GM18502 (cell line): ENCODE results near the gene NFKB1.
"Not testable (repeated sequence)": the region's sequence is repeated elsewhere in the genome, so short reads cannot be mapped to it uniquely, and the experiment has no call there.

Source experiments
- ATAC-seq: cut with Tn5 transposase; IDR thresholded peaks from one replicate; pipeline ENCODE4 v1.9.1; 2021; ENCODE audit warnings: mild to moderate bottlenecking; ENCODE audit not compliant: unreplicated experiment, poor library complexity

Gene NFKB1

DNA sequence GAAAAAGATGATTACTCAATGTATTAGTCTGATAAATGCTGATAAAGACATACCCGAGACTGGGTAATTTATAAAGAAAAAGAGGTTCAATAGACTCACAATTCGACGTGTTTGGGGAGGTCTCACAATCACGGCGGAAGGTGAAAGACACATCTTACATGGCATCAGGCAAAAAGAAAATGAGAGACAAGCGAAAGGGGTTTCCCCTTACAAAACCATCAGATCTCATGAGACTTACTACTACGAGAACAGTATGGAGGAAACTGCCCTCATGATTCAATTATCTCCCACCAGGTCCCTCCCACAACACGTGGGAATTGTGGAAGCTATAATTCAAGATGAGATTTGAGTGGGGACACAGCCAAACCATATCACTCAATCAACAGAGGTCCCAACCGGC, 117.9 kb downstream of the NFKB1 start:
- not testable (repeated sequence) for ATAC-seq

GRCh38 chr4:102619776-102620631, 118.8 kb downstream of the NFKB1 start:
- peak; percentile 25 for ATAC-seq

DNA sequence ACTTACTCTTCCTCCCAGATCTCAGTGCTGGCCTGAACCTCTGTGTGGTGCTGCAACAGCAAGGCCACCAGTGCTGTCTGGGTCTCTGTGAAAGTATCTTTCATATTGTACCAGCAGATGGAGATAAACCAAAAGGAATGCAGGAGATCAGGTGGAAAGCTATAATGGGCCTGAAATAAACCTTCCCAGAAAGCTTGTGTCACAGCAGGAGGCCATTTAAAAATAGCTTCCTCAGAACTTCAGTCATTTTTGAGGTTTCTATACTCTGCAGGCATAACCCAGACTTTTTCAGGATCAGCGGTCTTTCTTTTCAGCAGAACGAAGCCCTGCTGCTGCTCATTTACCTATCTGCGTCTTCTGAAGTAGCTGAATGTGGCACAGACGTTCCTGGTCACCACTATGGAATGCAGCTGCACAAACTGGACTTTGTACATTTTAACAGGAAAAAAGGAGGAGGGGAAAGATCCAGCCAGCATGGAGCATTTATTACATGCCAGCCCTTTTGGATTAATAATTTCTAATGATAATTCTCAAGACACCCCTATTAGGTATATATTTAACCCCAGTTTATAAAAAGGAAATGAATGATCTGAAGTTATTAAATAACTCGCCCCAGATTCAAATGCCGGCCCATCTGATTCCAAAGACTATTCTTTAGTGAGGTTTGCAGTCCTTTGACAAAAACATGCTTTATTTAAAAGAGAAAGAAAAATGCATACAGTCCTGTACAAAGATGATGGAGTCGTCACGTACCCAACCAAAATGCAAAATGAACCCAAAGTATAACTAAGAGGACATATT, 119.7 kb downstream of the NFKB1 start:
- ATAC-seq, result peak; percentile 64

DNA sequence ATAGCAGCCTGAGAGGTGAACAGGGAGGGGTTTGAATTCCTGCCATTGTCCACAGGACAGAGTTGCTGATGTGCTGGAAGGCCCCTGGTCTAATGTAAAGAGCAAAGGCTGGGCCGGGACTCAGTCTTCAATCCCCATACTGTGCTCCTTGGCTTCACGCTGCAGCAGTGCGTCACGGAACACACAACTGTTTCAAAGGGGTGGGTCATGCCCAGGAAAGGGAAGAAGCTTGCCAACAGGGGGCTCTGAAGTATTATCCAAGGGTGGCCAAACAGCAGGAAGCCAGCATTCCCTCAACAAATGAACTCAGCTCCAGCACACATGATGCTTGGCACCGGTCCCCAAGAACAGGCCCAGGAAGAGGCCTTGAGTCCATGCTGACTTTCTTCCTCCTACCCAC, 122.5 kb downstream of the NFKB1 start:
- no peak for ATAC-seq

- ATAC-seq, result no peak
Observed at GRCh38 chr4:102624505-102624904, 123.3 kb downstream of the NFKB1 start.

DNA sequence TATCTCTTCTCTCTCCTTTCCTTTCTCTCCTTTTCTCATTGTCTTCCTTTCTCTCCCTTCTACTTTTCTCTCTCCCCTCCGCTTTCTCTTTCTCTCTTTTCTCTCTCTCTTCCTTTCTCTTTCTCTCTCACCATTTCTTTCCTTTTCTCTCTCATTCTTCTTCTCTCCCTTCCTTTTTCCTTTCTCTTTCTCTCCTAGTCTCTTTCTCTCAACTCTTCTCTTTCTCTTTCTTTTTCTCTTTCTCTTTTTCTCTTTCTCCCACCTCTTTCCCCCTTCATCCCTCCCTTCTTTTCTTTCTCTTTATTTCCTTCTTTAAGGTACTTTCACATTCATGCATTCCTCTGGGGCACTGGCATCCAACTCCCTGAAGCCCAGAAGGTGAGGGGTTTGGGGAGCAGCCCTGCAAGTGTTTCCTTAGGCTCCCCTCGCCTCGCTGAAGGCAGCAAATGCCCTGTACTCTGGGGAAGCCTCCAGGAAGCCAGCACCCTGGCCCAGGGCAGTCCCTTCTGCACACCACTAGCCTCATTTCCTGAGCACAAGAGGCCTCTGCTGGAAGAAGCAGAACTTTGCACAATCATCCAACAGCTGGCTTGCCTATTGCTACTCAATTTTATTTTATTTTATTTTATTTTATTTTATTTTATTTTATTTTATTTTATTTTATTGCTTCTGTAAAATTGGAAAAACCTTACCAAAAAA, 124.2 kb downstream of the NFKB1 start:
- peak; percentile 85 for ATAC-seq

GRCh38 chr4:102627831-102628523, 126.8 kb downstream of the NFKB1 start:
- ATAC-seq, result peak; percentile 43

DNA sequence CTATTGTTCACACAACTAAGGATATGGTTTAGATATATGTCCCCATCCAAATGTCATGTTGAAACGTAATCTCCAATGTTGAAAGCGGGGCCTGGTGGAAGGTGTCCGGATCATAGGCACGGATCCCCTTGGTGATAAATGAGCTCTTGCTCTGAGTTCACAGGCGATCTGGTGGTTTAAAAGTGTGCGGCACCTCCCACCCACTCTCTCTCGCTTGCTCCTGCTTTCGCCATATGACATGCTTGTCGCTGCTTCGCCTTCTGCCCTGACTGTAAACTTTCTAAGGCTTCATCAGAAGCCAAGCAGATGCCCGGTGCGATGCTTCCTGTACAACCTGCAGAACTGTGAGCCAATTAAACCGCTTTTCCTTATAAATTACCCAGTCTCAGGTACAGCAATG, 128.5 kb downstream of the NFKB1 start:
- ATAC-seq, result no peak

GRCh38 chr4:102631616-102632015, 130.5 kb downstream of the NFKB1 start:
- ATAC-seq, result no peak

DNA sequence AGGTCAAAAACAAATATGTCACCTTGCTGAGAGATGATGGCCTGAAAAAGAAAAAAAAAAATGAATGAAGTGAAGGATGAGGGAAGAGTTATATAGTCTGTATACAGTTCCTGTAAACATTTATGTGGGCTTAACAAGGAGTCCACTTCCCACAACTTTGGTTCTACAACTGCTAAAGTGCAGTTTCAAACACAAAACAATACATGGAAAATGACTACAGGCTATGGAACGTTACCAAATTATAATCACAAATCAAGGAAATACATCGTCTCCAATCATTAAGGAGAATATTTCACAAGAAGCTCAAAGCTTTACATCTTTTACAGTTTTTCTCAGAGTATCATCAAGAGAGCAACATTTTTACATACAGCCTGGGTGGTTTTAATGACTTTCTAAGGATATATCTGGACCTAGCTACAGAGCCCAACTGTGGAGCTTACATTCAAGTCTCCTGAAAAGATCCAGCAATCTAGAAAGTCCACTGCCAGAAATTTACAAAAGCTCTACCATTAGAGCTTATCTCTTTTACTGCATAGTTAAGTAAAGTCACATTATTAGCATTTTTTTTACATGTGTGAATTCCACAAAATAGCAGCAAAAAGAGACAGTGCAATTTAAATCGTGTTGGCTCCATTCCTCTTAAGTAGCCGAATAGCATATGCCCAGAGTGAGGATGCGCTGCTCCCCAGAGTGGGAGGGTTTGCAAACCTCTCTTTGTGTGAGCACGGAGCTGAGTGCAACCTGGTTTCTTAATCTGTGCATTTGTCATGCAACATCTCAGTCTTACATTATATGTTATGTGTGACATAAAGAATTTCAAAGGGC, 131.3 kb downstream of the NFKB1 start:
- no peak for ATAC-seq

DNA sequence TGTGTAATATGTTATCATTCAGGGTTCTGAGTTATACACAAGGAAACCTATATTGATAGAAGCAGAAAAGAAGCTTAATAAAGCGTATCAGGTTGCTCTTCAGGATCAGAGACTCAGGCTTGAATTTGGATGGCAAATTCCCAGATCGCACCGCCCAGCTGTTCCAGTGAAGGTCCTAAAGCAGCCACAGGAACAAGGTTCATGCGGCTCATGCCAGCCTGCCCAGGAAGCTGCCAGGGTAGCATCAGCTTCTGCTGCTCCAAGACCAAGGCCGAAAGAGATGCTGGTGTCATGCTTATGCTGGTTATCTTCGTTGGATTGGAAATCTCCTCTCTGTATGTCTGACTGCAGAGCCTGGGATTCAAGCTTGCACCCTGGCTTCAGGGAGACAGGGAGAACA, 131.9 kb downstream of the NFKB1 start:
- ATAC-seq, result no peak

DNA sequence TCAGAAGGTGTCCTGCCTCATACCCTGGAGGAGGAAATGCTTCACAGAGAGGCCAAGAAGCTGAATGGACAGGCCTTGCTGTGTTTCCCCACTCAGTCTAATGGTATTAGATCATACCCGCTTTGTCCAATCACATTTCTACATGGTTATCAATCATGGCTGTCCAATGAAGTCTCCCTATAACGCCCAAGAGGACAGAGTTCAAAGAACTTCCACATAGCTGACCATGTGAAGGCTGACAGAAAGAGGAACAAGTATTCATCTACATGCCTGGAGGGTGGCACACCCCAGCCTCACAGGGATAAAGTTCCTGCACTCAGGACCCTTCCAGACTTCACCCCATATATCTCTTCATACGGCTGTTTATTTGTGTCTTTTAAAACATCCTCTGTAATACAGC, 136.2 kb downstream of the NFKB1 start:
- no peak for ATAC-seq

GRCh38 chr4:102638621-102639020, 137.5 kb downstream of the NFKB1 start:
- no peak for ATAC-seq

GRCh38 chr4:102639598-102639997, 138.4 kb downstream of the NFKB1 start:
- ATAC-seq, result no peak

- no peak for ATAC-seq
Observed at GRCh38 chr4:102640669-102641068, 139.5 kb downstream of the NFKB1 start.

- no peak for ATAC-seq
Observed at GRCh38 chr4:102641793-102642192, 140.6 kb downstream of the NFKB1 start.

DNA sequence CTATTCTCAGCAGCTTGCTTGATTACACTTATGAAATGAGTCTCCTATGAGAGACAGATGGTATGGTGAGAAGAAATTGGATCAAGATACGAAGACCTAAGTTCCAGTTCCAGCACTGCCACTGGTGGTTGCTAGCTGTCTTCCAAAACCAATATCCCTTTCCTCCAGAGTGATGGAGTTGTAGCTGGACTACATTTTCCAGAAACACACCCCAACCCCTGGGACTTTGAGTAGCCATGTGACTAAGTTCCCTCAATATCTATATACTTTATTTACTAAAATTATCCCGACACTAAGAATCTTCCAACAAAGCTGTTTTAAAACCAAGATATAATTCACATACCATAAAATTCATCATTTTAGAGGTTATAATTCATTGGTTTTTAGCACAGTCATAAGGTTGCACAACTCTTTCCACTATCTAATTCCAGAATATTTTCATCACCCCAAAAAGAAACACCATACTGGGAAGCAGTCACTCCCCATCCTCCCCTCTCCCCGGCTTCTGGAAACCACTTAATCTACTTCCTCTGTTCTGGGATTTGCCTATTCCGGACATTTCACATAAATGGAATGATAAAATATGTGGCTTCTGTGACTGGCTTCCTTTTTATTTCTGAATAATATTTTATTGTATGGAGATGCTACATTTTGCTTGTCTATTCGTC, 141.6 kb downstream of the NFKB1 start:
- no peak for ATAC-seq

- no peak for ATAC-seq
Observed at GRCh38 chr4:102647117-102647516, 146.0 kb downstream of the NFKB1 start.

DNA sequence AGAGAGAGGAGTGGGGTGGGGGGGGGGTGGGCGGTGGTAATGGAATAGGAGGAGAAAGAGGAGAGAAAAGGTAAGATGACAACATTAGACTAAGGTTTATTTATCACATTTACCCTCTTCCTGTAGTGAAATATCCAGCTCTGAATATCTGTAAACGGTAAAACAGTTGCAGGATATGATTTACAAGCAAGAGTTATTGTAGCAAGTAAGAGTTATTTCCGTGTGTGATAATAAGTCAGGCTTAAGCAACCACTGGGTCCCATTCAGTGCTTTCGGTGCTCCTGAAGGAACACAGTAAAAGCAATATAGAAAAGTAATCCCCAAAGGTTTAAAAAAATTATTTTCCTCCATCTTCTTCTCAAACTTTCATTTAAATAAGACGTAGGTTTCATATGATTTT, 156.0 kb downstream of the NFKB1 start:
- no peak for ATAC-seq
